Neuronal stem cell (in vitro differentiated cells): Measurements from ENCODE around the gene WDPCP.

Experiments
- DNase-seq: peaks from one replicate; pipeline ENCODE4 v3.0.0-alpha.2; 2013; ENCODE audit warnings: low spot score
- H2AFZ ChIP-seq: one replicate; pipeline ENCODE4 v1.6.1; 2013; ENCODE audit warnings: mild to moderate bottlenecking, low read length, inconsistent platforms
- H2AK5ac ChIP-seq: 2 replicates; pipeline ENCODE4 v1.6.1; 2013; ENCODE audit warnings: low read depth, mild to moderate bottlenecking, inconsistent platforms, low read length, moderate library complexity, mixed read lengths
- H2BK120ac ChIP-seq: 2 replicates; pipeline ENCODE4 v1.6.1; 2013; ENCODE audit warnings: low read depth, mild to moderate bottlenecking, inconsistent platforms, low read length, moderate library complexity, mixed read lengths
- H2BK12ac ChIP-seq: one replicate; pipeline ENCODE4 v1.6.1; 2013; ENCODE audit warnings: low read length, inconsistent platforms
- H2BK15ac ChIP-seq: 2 replicates; pipeline ENCODE4 v1.6.1; 2013; ENCODE audit warnings: mild to moderate bottlenecking, low read length, inconsistent platforms, mixed read lengths
- H2BK5ac ChIP-seq: one replicate; pipeline ENCODE4 v1.6.1; 2013; ENCODE audit warnings: inconsistent platforms, mild to moderate bottlenecking, low read length, moderate library complexity
- H3K14ac ChIP-seq: one replicate; pipeline ENCODE4 v1.6.1; 2013; ENCODE audit warnings: low read length, inconsistent platforms
- H3K18ac ChIP-seq: 2 replicates; pipeline ENCODE4 v1.6.1; 2013; ENCODE audit warnings: low read length, inconsistent platforms
- H3K23ac ChIP-seq: 2 replicates; pipeline ENCODE4 v1.6.1; 2013; ENCODE audit warnings: low read depth, mild to moderate bottlenecking, mixed read lengths, low read length, inconsistent platforms; ENCODE audit not compliant: poor library complexity
- H3K27ac ChIP-seq: replicated peaks from 3 replicates; pipeline ENCODE4 v1.5.1; 2013; ENCODE audit warnings: low read length, inconsistent platforms
- H3K27me3 ChIP-seq, 3 experiments: 2 replicates each; pipeline ENCODE4 v1.6.1; 2013; ENCODE audit warnings: low read length in 3 of 3, mild to moderate bottlenecking in 2 of 3, inconsistent platforms in 1 of 3, low read depth in 1 of 3, mixed read lengths in 1 of 3, moderate library complexity in 1 of 3; ENCODE audit not compliant: control insufficient read depth in 3 of 3, insufficient read depth in 3 of 3
- H3K36me3 ChIP-seq, 2 donors: replicated peaks in 1 of 2; 2 replicates each; pipeline ENCODE4 v1.6.1; 2013; ENCODE audit warnings: low read length in 2 of 2; ENCODE audit not compliant: control insufficient read depth in 2 of 2, insufficient read depth in 2 of 2
- H3K4ac ChIP-seq: 2 replicates; pipeline ENCODE4 v1.6.1; 2013; ENCODE audit warnings: inconsistent platforms, mild to moderate bottlenecking, low read length, moderate library complexity
- H3K4me1 ChIP-seq, 2 donors: 1 replicate in 1 of 2; 2 replicates in 1 of 2; pipeline ENCODE4 v1.6.1; 2013; ENCODE audit warnings: low read length in 2 of 2, low read depth in 1 of 2; ENCODE audit not compliant: control insufficient read depth in 2 of 2, insufficient read depth in 1 of 2
- H3K4me2 ChIP-seq: one replicate; pipeline ENCODE4 v1.6.1; 2013; ENCODE audit warnings: mild to moderate bottlenecking, low read length, inconsistent platforms; ENCODE audit not compliant: insufficient read depth, poor library complexity, severe bottlenecking
- H3K4me3 ChIP-seq, 2 donors: 2 replicates each; pipeline ENCODE4 v1.5.1; 2013; ENCODE audit warnings: low read length in 2 of 2, mild to moderate bottlenecking in 2 of 2, inconsistent platforms in 1 of 2, moderate library complexity in 1 of 2
- H3K79me1 ChIP-seq: one replicate; pipeline ENCODE4 v1.6.1; 2013; ENCODE audit warnings: low read depth, mild to moderate bottlenecking, inconsistent platforms, low read length, moderate library complexity
- H3K9ac ChIP-seq: one replicate; pipeline ENCODE4 v1.6.1; 2013; ENCODE audit warnings: mild to moderate bottlenecking, low read depth, low read length, inconsistent platforms; ENCODE audit not compliant: poor library complexity
- H3K9me3 ChIP-seq, 2 donors: replicated peaks in 1 of 2; 2 replicates each; pipeline versions ENCODE3 to v1.6.1; 2013; ENCODE audit warnings: low read length in 2 of 2, mild to moderate bottlenecking in 2 of 2, inconsistent platforms in 1 of 2, low read depth in 1 of 2, mixed read lengths in 1 of 2, moderate library complexity in 1 of 2; ENCODE audit not compliant: control insufficient read depth in 2 of 2, insufficient read depth in 1 of 2
- H4K8ac ChIP-seq: one replicate; pipeline ENCODE4 v1.6.1; 2013; ENCODE audit warnings: low read depth, mild to moderate bottlenecking, inconsistent platforms, low read length, moderate library complexity
- H4K91ac ChIP-seq: one replicate; pipeline ENCODE4 v1.6.1; 2013; ENCODE audit warnings: low read length, low read depth, mild to moderate bottlenecking, inconsistent platforms; ENCODE audit not compliant: poor library complexity
- WGBS, 2 donors: extraction: QIAGEN DNeasy Blood & Tissue Kit; methylation state at CpG; one replicate each; pipeline ENCODE4 v1.1.7; 2013; ENCODE audit warnings: missing lambda C conversion rate in 2 of 2, mixed read lengths in 1 of 2; ENCODE audit not compliant: insufficient read length in 2 of 2, insufficient replicate concordance in 1 of 2; ENCODE audit errors: extremely low coverage in 2 of 2; 5-methylcytosine and 5-hydroxymethylcytosine counted together

The WDPCP gene

DNA sequence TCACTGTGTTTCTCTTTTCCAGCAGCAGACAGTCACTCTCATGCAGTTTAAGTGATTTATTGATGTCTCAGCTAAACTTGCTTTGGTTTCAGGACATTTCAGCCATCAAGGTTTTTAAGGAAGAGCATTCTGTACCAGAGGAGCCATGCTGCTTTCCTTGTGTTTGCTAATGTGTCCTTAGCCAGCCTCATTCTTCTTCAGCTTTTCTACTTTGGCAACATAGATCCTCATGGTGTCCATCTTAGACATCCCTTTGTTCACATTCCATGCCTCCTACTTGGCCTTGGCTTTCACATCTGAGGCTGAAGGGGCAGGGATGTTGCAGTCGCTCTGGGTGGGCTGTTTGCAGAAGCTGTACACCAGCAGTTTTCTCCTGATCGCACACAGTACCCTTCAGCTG, 469.5 kb downstream of the WDPCP start:
- no peak overlapping the region for H3K14ac ChIP-seq
- H2BK12ac ChIP-seq = no peak overlapping the region
- no peak overlapping the region for H4K8ac ChIP-seq
- H2BK5ac ChIP-seq = no peak overlapping the region
- H4K91ac ChIP-seq = no peak overlapping the region
- WGBS, 2 donors = no CpG with 5 or more reads among the region's 2 CpGs
- H3K4me1 ChIP-seq = no peaks in the 10 kb centered on the region
- no peak overlapping the region for H3K4me3 ChIP-seq
- H3K36me3 ChIP-seq = no peaks in the 10 kb centered on the region
- no peak overlapping the region for H2BK120ac ChIP-seq
- H2BK15ac ChIP-seq = no peak overlapping the region
- H3K9me3 ChIP-seq = no peaks in the 10 kb centered on the region
- H3K18ac ChIP-seq = no peak overlapping the region
- no peak overlapping the region for H3K27ac ChIP-seq
- H2AFZ ChIP-seq = no peak overlapping the region
- H3K9ac ChIP-seq = no peak overlapping the region
- no peaks in the 10 kb centered on the region for H3K27me3 ChIP-seq
- H2AK5ac ChIP-seq = no peak overlapping the region
- H3K79me1 ChIP-seq = no peaks in the 10 kb centered on the region
- H3K23ac ChIP-seq = no peak overlapping the region
- H3K4ac ChIP-seq = no peak overlapping the region
- no peak overlapping the region for H3K4me2 ChIP-seq
- no peak for DNase-seq

DNA sequence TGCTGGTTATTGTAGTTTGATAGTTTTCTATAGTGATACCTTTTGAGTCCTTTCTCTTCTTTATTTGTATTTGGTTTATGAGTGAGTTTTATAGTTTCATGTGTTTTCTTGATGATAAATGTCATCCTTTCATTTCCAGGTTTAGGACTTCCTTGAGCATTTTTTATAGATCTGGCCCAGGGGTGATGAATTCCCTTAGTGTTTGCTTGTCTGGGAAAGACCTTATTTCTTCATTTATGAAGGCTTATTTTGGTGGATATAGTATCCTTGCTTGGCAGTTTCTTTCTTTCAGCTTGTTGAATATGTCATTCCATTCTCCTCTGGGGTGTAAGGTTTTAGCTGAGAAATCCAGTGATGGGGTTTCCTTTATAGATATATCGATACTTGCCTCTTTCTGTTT, 483.8 kb downstream of the WDPCP start:
- Histone ChIP-seq H4K91ac (no peak overlapping the region), H3K4me3 (no peak overlapping the region)

DNA sequence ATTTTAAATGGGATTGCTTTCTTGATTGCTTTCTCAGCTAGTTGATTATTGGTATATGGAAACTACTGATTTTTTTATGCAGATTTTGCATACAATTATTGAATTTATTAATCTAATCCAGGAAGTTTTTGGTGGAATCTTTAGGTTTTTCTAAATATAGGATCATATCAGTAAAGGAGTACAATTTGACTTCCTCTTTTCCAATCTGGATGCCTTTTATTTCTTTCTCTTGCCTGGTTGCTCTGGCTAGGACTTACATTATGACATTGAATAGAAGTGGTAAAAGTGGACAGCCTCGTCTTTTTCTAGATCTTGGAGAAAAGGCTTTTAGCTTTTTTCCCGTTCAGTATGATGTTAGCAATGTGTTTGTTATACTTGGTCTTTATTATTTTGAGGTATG, 486.3 kb downstream of the WDPCP start:
- no peaks in the 10 kb centered on the region for H3K36me3 ChIP-seq
- H3K9me3 ChIP-seq = peaks cover 0 to 6% of the 10 kb centered on the region in 2 donors
- H2AFZ ChIP-seq = no peak overlapping the region
- no peak overlapping the region for H2BK12ac ChIP-seq
- no peak for DNase-seq
- no peak overlapping the region for H3K4me3 ChIP-seq
- H4K8ac ChIP-seq = no peak overlapping the region
- no peak overlapping the region for H3K4ac ChIP-seq
- H2BK120ac ChIP-seq = no peak overlapping the region
- H2AK5ac ChIP-seq = no peak overlapping the region
- H3K9ac ChIP-seq = no peak overlapping the region
- no peak overlapping the region for H2BK5ac ChIP-seq
- no peaks in the 10 kb centered on the region for H3K27me3 ChIP-seq
- H3K27ac ChIP-seq = no peak overlapping the region
- no peak overlapping the region for H3K18ac ChIP-seq
- no peaks in the 10 kb centered on the region for H3K4me1 ChIP-seq
- H3K79me1 ChIP-seq = no peaks in the 10 kb centered on the region
- no peak overlapping the region for H4K91ac ChIP-seq
- no CpG with 5 or more reads among the region's 2 CpGs for WGBS, 2 donors
- H3K23ac ChIP-seq = no peak overlapping the region
- no peak overlapping the region for H3K14ac ChIP-seq
- no peak overlapping the region for H2BK15ac ChIP-seq
- H3K4me2 ChIP-seq = no peak overlapping the region

More for the DNA sequence above, 483.8 kb downstream of the WDPCP start:
- H3K27ac ChIP-seq = no peak overlapping the region
- H2AK5ac ChIP-seq = no peak overlapping the region
- no CpG with 5 or more reads among the region's 1 CpG for WGBS, 2 donors
- H2BK15ac ChIP-seq = no peak overlapping the region
- no peak overlapping the region for H3K18ac ChIP-seq
- H3K9ac ChIP-seq = no peak overlapping the region
- no peak overlapping the region for H2AFZ ChIP-seq
- no peak overlapping the region for H3K4ac ChIP-seq
- H3K36me3 ChIP-seq = no peaks in the 10 kb centered on the region
- H3K9me3 ChIP-seq = peaks cover 0 to 6% of the 10 kb centered on the region in 2 donors
- no peak overlapping the region for H2BK120ac ChIP-seq
- no peak overlapping the region for H2BK5ac ChIP-seq
- no peak overlapping the region for H4K8ac ChIP-seq
- H3K4me1 ChIP-seq = no peaks in the 10 kb centered on the region
- no peaks in the 10 kb centered on the region for H3K79me1 ChIP-seq
- no peaks in the 10 kb centered on the region for H3K27me3 ChIP-seq
- H3K14ac ChIP-seq = no peak overlapping the region
- no peak for DNase-seq
- H3K4me2 ChIP-seq = no peak overlapping the region
- H2BK12ac ChIP-seq = no peak overlapping the region
- H3K23ac ChIP-seq = no peak overlapping the region

DNA sequence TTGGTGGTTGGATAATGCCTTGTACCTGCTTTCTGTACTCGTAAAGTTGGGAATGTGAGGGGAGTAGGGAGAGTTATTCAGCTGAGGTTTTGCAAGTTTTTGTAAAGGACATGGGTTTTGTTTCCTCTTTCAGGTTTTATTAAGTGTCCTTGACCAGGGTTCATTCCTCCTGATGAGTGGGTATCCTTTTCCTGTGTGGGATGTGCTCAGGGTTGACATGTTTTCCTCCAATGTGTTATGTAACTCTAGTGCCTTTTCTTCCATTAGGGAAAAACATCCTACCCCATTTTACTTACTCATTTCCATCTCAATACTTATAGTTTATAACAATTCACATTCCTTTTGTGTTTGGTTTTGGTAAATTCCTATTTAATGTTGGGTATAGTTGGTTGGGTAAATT, 489.2 kb downstream of the WDPCP start:
- Histone ChIP-seq H3K4ac (no peak overlapping the region), H4K8ac (no peak overlapping the region), H3K23ac (no peak overlapping the region), H3K14ac (no peak overlapping the region), H3K36me3 (no peaks in the 10 kb centered on the region), H2BK15ac (no peak overlapping the region), H4K91ac (no peak overlapping the region), H3K4me2 (no peak overlapping the region), H3K9ac (no peak overlapping the region), H2AK5ac (no peak overlapping the region), H3K18ac (no peak overlapping the region), H3K27me3 (no peaks in the 10 kb centered on the region), H3K27ac (no peak overlapping the region), H2BK5ac (no peak overlapping the region), H3K79me1 (no peaks in the 10 kb centered on the region), H3K4me1 (no peaks in the 10 kb centered on the region), H2BK12ac (no peak overlapping the region), H3K4me3 (no peak overlapping the region), H2BK120ac (no peak overlapping the region), H2AFZ (no peak overlapping the region), H3K9me3 (no peaks in the 10 kb centered on the region)
- no peak for DNase-seq
- WGBS, 2 donors = no CpG with 5 or more reads among the region's 1 CpG
